GM18517 (cell line): ENCODE measurements around the gene TAC4.
"Not testable (repeated sequence)": the region's sequence is repeated elsewhere in the genome, so short reads cannot be mapped to it uniquely, and the experiment has no call there.

ENCODE experiments used
- ATAC-seq: cut with Tn5 transposase; IDR thresholded peaks from one replicate; pipeline ENCODE4 v1.9.1; 2021; ENCODE audit warnings: mild to moderate bottlenecking, moderate library complexity; ENCODE audit not compliant: unreplicated experiment

The TAC4 gene

GRCh38 chr17:49843774-49844350, 4.0 kb downstream of the TAC4 start:
- ATAC-seq, result no peak

- ATAC-seq, result no peak
Measured at GRCh38 chr17:49842846-49843245, 5.0 kb downstream of the TAC4 start.

- ATAC-seq, result no peak
Measured at GRCh38 chr17:49842371-49842770, 5.5 kb downstream of the TAC4 start.

- no peak for ATAC-seq
Measured at GRCh38 chr17:49841548-49841947, 6.3 kb downstream of the TAC4 start.

GRCh38 chr17:49839455-49839854, 8.4 kb downstream of the TAC4 start:
- ATAC-seq, result no peak

- ATAC-seq, result no peak
Measured at GRCh38 chr17:49836111-49837030, 11.5 kb downstream of the TAC4 start.

- no peak for ATAC-seq
Measured at GRCh38 chr17:49835472-49835871, 12.4 kb downstream of the TAC4 start.

- no peak for ATAC-seq
Measured at GRCh38 chr17:49834118-49834743, 13.6 kb downstream of the TAC4 start.

- no peak for ATAC-seq
Measured at GRCh38 chr17:49832840-49833599, 14.8 kb downstream of the TAC4 start.

- ATAC-seq, result no peak
Measured at GRCh38 chr17:49830605-49831004, 17.3 kb downstream of the TAC4 start.

GRCh38 chr17:49829026-49829425, 18.8 kb downstream of the TAC4 start:
- no peak for ATAC-seq

GRCh38 chr17:49828325-49828724, 19.5 kb downstream of the TAC4 start:
- not testable (repeated sequence) for ATAC-seq

- ATAC-seq, result no peak
Measured at GRCh38 chr17:49825645-49826044, 22.2 kb downstream of the TAC4 start.

- ATAC-seq, result no peak
Measured at GRCh38 chr17:49823614-49824013, 24.3 kb downstream of the TAC4 start.

GRCh38 chr17:49822829-49823228, 25.0 kb downstream of the TAC4 start:
- no peak for ATAC-seq

- no peak for ATAC-seq
Measured at GRCh38 chr17:49821916-49822315, 26.0 kb downstream of the TAC4 start.

- ATAC-seq, result no peak
Measured at GRCh38 chr17:49821466-49821865, 26.4 kb downstream of the TAC4 start.

- no peak for ATAC-seq
Measured at GRCh38 chr17:49820773-49821172, 27.1 kb downstream of the TAC4 start.

- no peak for ATAC-seq
Measured at GRCh38 chr17:49819651-49820050, 28.2 kb downstream of the TAC4 start.

GRCh38 chr17:49819138-49819537, 28.7 kb downstream of the TAC4 start:
- ATAC-seq, result no peak

GRCh38 chr17:49817993-49818392, 29.9 kb downstream of the TAC4 start:
- no peak for ATAC-seq
